Esophagus squamous epithelium (tissue), 5 donors: Measurements from ENCODE around the gene DNAJC18. TPM values are rescaled to one million over a fixed set of nuclear protein-coding genes. Genes with fewer than 3 reads are reported as not detected.

Experiments used
- DNase-seq: peaks from one replicate; lab custom pipeline; 2025; lab: John Stamatoyannopoulos, UW
- H3K27ac ChIP-seq, 4 donors: fragments of 200-600 bp; sonication (generic); one replicate each; pipeline ENCODE4 v1.5.1; 2016 to 2019; ENCODE audit warnings: mild to moderate bottlenecking in 1 of 4
- H3K27me3 ChIP-seq, 4 donors: fragments of 200-600 bp; sonication (generic); 1 replicate in 3 of 4; 2 replicates in 1 of 4; pipeline versions ENCODE4 v1.5.1 to v1.6.0; 2017 to 2021; ENCODE audit warnings: antibody characterized with exemption in 1 of 4
- H3K36me3 ChIP-seq, 3 donors: fragments of 200-600 bp; sonication (generic); one replicate each; pipeline ENCODE4 v1.5.1; 2016 to 2019
- H3K4me1 ChIP-seq, 3 donors: fragments of 200-600 bp; sonication (generic); one replicate each; pipeline ENCODE4 v1.5.1; 2017 to 2019
- H3K4me3 ChIP-seq, 4 donors: fragments of 200-600 bp; sonication (generic); 1 replicate in 3 of 4; 2 replicates in 1 of 4; pipeline ENCODE4 v1.5.1; 2016 to 2019; ENCODE audit warnings: mild to moderate bottlenecking in 2 of 4, moderate library complexity in 1 of 4
- H3K9me3 ChIP-seq, 3 donors: fragments of 200-600 bp; sonication (generic); one replicate each; pipeline ENCODE4 v1.5.1; 2016 to 2019
- POLR2A ChIP-seq, 4 donors: fragments of 450-650 bp; IDR thresholded peaks; one replicate each; pipeline ENCODE4 v1.6.1; 2017; ENCODE audit warnings: antibody characterized with exemption in 4 of 4, mild to moderate bottlenecking in 4 of 4, moderate library complexity in 3 of 4
- WGBS, 2 donors: methylation state at CpG; one replicate each; pipeline ENCODE4 v1.1.5; 2018; 5-methylcytosine and 5-hydroxymethylcytosine counted together
- intact Hi-C: fragments of 100-400 bp; cut with DNase I; formaldehyde crosslinking; loops from one replicate; pipeline ENCODE4 v1.15.0; 2022
- total RNA-seq, 4 donors: library from RNA; depleted of rRNA; stranded (reverse); fragments of >200 nt; gene quantifications; one replicate each; pipeline ENCODE4 v1.1.0, GENCODE V29; 2016
- TF ChIP-seq, protein P1 (sequence below), 6 experiments: fragments of 450-650 bp in 4 of 6; fragments of 200-600 bp in 2 of 6; sonication (generic) in 2 of 6; IDR thresholded peaks; one replicate each; pipeline ENCODE4 v1.5.1; 2016 to 2019; ENCODE audit warnings: antibody characterized with exemption in 6 of 6, mild to moderate bottlenecking in 4 of 6, moderate library complexity in 4 of 6
- donor health status: DM: yes; HTN: yes; CAD: no.

Gene DNAJC18
- total RNA-seq, 4 donors from 2014 or later: 0.53 to 6.9 (median 3.9) TPM

DNA sequence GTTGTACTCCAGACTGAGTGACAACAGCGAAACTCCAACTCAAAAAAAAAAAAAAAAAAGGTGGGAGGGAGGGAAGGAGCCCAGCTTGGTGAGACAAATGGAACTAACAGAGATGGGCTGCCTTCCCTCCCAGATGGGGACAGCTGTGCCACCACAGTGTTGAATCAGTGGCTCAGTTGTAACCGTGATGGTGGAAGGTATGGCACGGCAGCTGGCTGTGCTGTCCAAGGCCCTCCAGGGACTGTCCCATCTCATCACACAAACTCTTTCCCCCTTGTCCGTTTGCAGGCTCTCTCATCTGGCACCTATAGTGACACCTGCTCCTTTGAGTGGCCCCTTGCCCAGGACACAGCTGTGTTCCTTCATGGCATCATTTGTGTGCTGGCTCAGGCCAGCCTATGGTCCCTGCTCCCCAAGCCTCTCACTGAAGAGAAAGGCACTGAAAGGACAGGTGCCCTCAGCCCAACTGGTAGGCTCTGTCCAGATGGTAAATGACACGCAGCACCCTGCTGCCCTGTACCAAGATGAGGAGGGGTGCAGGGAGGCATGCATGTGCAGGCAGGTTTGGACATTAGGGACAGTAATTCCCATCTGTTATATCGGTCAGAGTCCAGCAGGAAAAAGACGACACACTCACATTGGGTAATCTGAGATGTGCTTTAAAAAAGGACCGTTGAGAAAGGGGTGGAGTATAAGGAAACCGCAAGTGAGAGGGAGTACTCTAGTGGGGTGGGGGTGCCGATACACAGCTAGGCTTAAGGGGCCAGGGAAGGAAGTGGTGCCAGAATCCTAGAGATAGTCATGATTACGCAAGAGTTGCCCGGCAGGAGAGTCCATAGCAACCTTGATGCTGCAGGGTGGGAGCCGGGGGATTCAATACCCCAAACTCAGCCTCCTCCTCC lies 35.8 kb upstream of the DNAJC18 start:
- 49 to 55% methylated on average over 12 of the region's 13 CpGs for WGBS, 2 donors
- TF ChIP-seq, protein P1, sequence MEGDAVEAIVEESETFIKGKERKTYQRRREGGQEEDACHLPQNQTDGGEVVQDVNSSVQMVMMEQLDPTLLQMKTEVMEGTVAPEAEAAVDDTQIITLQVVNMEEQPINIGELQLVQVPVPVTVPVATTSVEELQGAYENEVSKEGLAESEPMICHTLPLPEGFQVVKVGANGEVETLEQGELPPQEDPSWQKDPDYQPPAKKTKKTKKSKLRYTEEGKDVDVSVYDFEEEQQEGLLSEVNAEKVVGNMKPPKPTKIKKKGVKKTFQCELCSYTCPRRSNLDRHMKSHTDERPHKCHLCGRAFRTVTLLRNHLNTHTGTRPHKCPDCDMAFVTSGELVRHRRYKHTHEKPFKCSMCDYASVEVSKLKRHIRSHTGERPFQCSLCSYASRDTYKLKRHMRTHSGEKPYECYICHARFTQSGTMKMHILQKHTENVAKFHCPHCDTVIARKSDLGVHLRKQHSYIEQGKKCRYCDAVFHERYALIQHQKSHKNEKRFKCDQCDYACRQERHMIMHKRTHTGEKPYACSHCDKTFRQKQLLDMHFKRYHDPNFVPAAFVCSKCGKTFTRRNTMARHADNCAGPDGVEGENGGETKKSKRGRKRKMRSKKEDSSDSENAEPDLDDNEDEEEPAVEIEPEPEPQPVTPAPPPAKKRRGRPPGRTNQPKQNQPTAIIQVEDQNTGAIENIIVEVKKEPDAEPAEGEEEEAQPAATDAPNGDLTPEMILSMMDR (IDR thresholded peaks at IDR 0.05): no peak
- no peak for TF ChIP-seq POLR2A (IDR thresholded peaks at IDR 0.05)
- Histone ChIP-seq H3K4me3 (no peak overlapping the region), H3K27me3 (no peaks in the 10 kb centered on the region), H3K27ac (peak overlapping the region in 3 of 4 donors; percentile 9 to 68 (median 57)), H3K9me3 (no peaks in the 10 kb centered on the region), H3K4me1 (peaks cover 0 to 63% (median 32%) of the 10 kb centered on the region in 3 donors), H3K36me3 (peaks cover 7 to 49% (median 25%) of the 10 kb centered on the region in 3 donors)
- DNase-seq: no peak
- intact Hi-C loops: no loop called here

DNA sequence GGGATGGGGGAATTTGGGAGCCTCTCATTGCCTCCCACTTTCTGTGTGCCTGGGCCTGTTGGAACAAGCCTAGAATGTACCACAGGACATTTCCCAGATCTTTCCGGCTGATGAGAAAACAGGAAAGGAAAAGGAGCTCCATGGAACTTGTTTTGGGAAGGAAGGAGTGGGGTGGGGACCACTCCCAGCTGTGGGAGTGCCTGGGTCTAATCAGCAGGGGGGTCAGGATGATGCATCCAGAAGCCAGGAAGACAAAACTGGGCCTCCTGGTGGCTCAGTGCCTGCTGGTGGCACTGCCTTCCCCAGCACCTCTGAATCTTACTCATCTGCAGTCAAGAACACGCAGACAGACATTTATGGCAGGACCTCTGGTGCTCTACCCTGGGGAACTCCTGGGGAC lies 34.2 kb upstream of the DNAJC18 start:
- no peak for DNase-seq
- H3K4me3 ChIP-seq: no peak overlapping the region
- H3K36me3 ChIP-seq: peaks cover 7 to 39% (median 22%) of the 10 kb centered on the region in 3 donors
- no peaks in the 10 kb centered on the region for H3K9me3 ChIP-seq
- WGBS, 2 donors: 5 to 20% methylated on average over 2 of the region's 2 CpGs
- H3K4me1 ChIP-seq: peaks cover 0 to 49% (median 27%) of the 10 kb centered on the region in 3 donors
- intact Hi-C loops: no loop called here
- H3K27me3 ChIP-seq: no peaks in the 10 kb centered on the region
- H3K27ac ChIP-seq: peak overlapping the region in 3 of 4 donors; percentile 48 to 76 (median 68)
- no peak for TF ChIP-seq POLR2A (IDR thresholded peaks at IDR 0.05)
- TF ChIP-seq, protein P1 (IDR thresholded peaks at IDR 0.05): peak in 1 of 6 experiments; percentile 21

DNA sequence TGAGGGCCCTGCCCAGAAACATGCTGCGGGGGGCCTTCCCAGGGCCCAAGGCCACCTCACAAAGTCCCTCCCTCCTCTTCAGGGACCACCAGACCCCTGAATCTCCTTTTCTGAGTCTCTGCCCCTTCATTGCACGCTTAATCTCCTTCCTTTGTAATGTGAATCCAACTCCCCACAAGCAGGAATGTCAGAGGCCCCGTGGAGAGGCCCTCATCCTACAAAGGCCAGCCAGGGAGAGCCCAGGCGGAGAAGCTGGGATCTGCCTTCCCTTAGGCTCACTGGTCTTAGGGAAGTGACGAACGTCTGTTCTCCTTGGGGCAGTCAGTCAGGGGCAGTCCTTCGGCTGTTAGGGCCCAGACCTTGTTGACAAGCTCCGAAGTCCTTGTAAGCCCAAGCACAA lies 33.8 kb upstream of the DNAJC18 start:
- Histone ChIP-seq H3K9me3 (no peaks in the 10 kb centered on the region), H3K27me3 (no peaks in the 10 kb centered on the region), H3K36me3 (peaks cover 7 to 34% (median 22%) of the 10 kb centered on the region in 3 donors), H3K4me1 (peaks cover 0 to 45% (median 27%) of the 10 kb centered on the region in 3 donors), H3K27ac (peak overlapping the region in 3 of 4 donors; percentile 48 to 76 (median 68)), H3K4me3 (no peak overlapping the region)
- 57 to 100% methylated on average over 1 to 8 of the region's 8 CpGs for WGBS, 2 donors
- intact Hi-C loops: no loop called here
- TF ChIP-seq, protein P1 (IDR thresholded peaks at IDR 0.05): no peak
- TF ChIP-seq POLR2A (IDR thresholded peaks at IDR 0.05): no peak
- no peak for DNase-seq

DNA sequence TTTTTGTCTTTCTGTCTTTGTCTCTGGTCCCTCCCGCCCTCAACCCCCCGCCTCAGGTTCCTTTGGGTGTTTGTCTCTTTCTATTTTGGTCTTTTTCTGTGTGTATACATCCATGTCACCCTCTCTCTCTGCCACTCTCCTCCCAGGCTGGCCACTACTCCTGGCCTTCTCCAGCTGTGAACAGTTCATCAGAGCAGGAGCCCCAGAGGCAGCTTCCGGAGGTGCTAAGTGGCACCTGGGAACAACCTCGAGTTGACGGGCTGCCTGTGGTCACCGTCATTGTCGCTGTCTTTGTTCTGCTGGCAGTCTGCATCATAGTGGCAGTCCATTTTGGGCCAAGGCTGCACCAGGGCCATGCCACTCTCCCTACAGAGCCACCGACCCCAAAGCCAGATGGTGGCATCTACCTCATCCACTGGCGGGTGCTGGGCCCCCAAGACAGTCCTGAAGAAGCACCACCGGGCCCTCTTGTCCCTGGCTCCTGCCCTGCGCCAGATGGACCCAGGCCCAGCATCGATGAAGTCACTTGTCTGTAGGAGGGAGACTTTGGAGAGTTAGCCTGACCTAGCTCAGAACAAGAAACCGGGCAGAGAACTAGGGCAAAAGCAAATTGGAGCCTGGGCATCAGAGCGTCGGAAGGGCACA lies 33.2 kb upstream of the DNAJC18 start:
- H3K36me3 ChIP-seq: peaks cover 7 to 28% (median 20%) of the 10 kb centered on the region in 3 donors
- WGBS, 2 donors: 90 to 95% methylated on average over 5 of the region's 15 CpGs
- H3K27me3 ChIP-seq: no peaks in the 10 kb centered on the region
- H3K4me3 ChIP-seq: no peak overlapping the region
- peak overlapping the region in 3 of 4 donors; percentile 48 to 76 (median 68) for H3K27ac ChIP-seq
- TF ChIP-seq, protein P1 (IDR thresholded peaks at IDR 0.05): no peak
- TF ChIP-seq POLR2A (IDR thresholded peaks at IDR 0.05): no peak
- no peak for DNase-seq
- intact Hi-C loops: no loop called here
- peaks cover 0 to 44% (median 27%) of the 10 kb centered on the region in 3 donors for H3K4me1 ChIP-seq
- H3K9me3 ChIP-seq: no peaks in the 10 kb centered on the region
